GM18511 (cell line): ENCODE measurements around the gene TTC4.

Experiments used
- ATAC-seq: cut with Tn5 transposase; IDR thresholded peaks from one replicate; pipeline ENCODE4 v1.9.1; 2021; ENCODE audit warnings: mild to moderate bottlenecking, moderate library complexity; ENCODE audit not compliant: unreplicated experiment

Gene TTC4

GRCh38 chr1:54777431-54777830 is 61.8 kb downstream of the TTC4 start:
- ATAC-seq: no peak

DNA sequence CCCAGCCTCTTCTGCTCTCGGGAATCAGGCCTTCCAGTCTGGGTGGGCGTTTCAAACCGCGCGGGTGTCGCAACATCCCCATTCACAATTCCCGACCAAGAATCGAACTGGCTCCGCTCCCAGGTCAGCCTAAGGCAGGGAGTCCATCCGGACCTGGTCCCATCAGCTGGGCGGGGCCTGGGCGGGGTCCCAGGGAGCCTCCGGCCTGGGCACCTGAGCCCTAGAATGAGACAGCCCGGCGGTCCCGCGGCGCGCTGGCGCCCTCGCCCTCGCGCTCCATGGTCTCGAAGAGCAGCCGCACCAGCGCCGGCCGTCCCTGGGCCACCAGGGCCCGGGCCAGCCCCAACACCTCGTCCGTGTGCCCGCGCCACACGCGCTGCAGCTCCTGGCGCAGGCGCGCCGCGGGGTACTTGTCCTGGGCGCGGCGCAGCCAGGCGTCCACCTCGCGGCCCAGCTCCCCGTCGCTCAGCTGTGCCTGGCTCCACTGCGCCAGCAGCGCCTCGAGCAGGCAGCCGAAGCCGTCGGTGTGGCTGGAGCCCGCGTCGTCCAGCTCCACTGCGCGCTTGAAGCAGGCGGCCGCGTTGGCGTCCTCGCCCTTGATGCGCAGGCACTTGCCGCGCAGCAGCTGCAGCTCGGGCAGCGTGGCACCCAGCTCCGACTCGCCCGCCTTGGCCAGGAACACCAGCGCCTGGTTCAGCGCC is 65.5 kb downstream of the TTC4 start:
- no peak for ATAC-seq

GRCh38 chr1:54782156-54782555 is 66.5 kb downstream of the TTC4 start:
- no peak for ATAC-seq

GRCh38 chr1:54782588-54782987 is 66.9 kb downstream of the TTC4 start:
- ATAC-seq: no peak

- ATAC-seq: no peak
These were observed 68.4 kb downstream of the TTC4 start for GRCh38 chr1:54784066-54784465.

DNA sequence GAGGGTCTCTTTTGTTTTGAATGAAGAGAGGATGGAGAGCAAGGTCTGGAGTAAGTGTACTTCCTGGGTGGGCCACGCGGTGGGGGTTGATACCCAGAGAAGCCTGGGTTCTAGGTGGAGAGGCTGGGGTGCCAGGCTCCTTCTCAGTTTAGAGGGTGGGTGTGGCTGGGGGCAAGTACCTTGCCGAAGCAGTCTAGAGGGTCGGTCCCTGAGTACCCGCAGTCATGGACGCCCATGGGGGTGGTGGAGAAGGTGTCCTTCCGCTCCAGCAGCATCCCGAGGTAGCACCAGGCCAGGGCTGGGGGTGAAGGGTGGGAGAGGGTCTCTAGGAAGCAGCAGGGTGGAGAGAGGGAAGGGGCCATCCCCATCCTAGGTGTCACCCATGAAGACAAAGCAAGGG is 71.1 kb downstream of the TTC4 start:
- no peak for ATAC-seq

DNA sequence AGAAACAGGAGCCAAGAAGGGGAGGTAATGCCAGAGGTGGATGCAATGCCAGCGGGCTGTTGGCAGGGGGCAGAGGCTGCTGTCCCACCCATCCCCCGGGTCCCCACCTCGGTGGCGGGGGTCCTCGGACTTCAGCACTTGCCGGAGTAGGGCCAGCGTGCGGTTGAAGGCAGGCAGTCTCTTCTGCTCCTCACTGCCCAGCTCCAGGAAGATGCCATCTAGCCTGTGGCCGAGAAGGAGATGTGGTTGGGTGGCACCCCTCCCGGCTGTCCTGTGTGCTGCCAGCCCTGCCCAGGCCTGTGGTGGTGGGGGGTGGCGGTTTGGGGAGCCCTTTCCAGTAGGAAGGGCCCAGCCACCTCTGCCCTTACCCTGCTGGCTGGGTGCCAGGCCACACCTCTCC is 71.9 kb downstream of the TTC4 start:
- ATAC-seq: no peak

- no peak for ATAC-seq
These were observed 72.8 kb downstream of the TTC4 start for GRCh38 chr1:54788459-54788858.

DNA sequence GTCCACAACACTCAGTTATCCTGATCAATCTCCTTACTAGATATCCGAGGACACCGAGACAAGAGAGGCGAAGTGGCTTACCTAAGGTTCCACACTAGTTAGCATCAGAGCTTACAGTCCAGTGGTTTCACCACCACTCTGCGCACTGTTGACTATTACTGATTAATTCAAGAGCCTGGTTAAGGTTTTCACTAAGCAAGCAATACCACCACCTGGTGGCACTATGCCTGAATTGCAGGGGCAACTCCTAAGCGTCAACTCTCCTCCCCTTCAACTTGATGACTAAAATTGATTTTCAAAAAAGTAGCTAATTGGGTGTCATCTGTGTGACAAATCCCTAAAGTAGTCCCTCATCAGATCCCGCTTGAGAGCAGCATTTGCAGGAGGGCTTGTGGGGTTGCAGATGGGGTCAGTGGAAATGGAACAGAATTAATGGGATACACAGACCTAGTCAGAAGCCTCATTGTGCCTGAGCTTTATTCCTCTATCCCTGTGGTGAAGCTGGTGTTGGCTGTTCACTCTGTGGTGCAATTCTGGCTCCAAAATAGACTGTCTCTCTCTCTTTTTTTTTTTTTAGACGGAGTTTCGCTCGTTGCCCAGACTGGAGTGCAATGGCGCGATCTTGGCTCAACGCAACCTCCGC is 76.3 kb downstream of the TTC4 start:
- ATAC-seq: no peak
